Measurements from ENCODE around the gene MPHOSPH8. TPM values are rescaled to one million over a fixed set of nuclear protein-coding genes. Genes with fewer than 3 reads are reported as not detected.

The MPHOSPH8 gene
- polyA plus RNA-seq, 3 donors = 2.1 to 13.5 (median 5.3) TPM

GRCh38 chr13:19624265-19624664, 9.2 kb upstream of the MPHOSPH8 start:
- no peaks in the 10 kb centered on the region for H3K4me1 ChIP-seq (ENCODE audit: control insufficient read depth in 1 of 2, insufficient read depth in 2 of 2, low read length in 2 of 2)
- Mint-ChIP-seq H3K9me3 (no peaks in the 10 kb centered on the region), H3K27ac (no peak overlapping the region), H3K36me3 (no peaks in the 10 kb centered on the region), H3K4me3 (no peak overlapping the region), H3K27me3 (ENCODE audit: low read depth in 3 of 3) (peaks cover 3 to 9% (median 8%) of the 10 kb centered on the region in 3 donors), H3K4me1 (peaks cover 6% of the 10 kb centered on the region)
- no peak overlapping the region for H3K4me3 ChIP-seq (replicated peaks in 1 of 3; ENCODE audit: low read depth in 2 of 3, low read length in 3 of 3)
- H3K27me3 ChIP-seq (ENCODE audit: control insufficient read depth in 2 of 2, insufficient read depth in 2 of 2, low read length in 2 of 2) = no peaks in the 10 kb centered on the region
- no peak overlapping the region for H2AFZ ChIP-seq (ENCODE audit: insufficient read depth, low read depth, low read length, poor library complexity, severe bottlenecking)
- H4K20me1 ChIP-seq (ENCODE audit: insufficient read depth, low read length) = no peaks in the 10 kb centered on the region
- H3K9ac ChIP-seq (ENCODE audit: insufficient read depth, low read length, poor library complexity, severe bottlenecking) = no peak overlapping the region
- H3K4me2 ChIP-seq (replicated peaks; ENCODE audit: extremely low read depth, low read length, poor library complexity, severe bottlenecking) = no peak overlapping the region
- intact Hi-C loops (cut with micrococcal nuclease) = no loop called here
- DNase-seq = no peak
- no CpG with 5 or more reads among the region's 2 CpGs for WGBS (ENCODE audit: insufficient coverage)
- TF ChIP-seq CTCF (IDR thresholded peaks at IDR 0.05) = no peak
- H3K36me3 ChIP-seq (replicated peaks in 1 of 2; ENCODE audit: control insufficient read depth in 1 of 2, insufficient read depth in 2 of 2, low read length in 2 of 2) = no peaks in the 10 kb centered on the region
- H3K27ac ChIP-seq (ENCODE audit: low read depth in 1 of 2, low read length in 2 of 2) = no peak overlapping the region
- no peaks in the 10 kb centered on the region for H3K9me3 ChIP-seq (replicated peaks in 1 of 2; ENCODE audit: control insufficient read depth in 1 of 2, insufficient read depth in 1 of 2, low read length in 2 of 2)
- H3K79me2 ChIP-seq (ENCODE audit: insufficient read depth, low read length) = no peaks in the 10 kb centered on the region

- Mint-ChIP-seq H3K9me3 (peaks cover 10 to 15% (median 13%) of the 10 kb centered on the region in 7 donors), H3K4me1 (peaks cover 22% of the 10 kb centered on the region), H3K36me3 (peaks cover 1 to 5% of the 10 kb centered on the region in 2 donors), H3K4me3 (peak overlapping the region; percentile 100), H3K27me3 (ENCODE audit: low read depth in 3 of 3) (no peaks in the 10 kb centered on the region), H3K27ac (peak overlapping the region; percentile 84 to 100 (median 98))
- intact Hi-C loops (cut with micrococcal nuclease) = loop anchor here in 1 of 2 donors (5.0 kb wide), 2 partner anchors 149 to 229 kb away; partner anchors contain the start of genes PSPC1 and ZMYM5
- Histone ChIP-seq H3K4me2 (replicated peaks; ENCODE audit: extremely low read depth, low read length, poor library complexity, severe bottlenecking) (peak overlapping the region; percentile 85), H3K27ac (ENCODE audit: low read depth in 1 of 2, low read length in 2 of 2) (peak overlapping the region; percentile 59 to 96), H4K20me1 (ENCODE audit: insufficient read depth, low read length) (peaks cover 22% of the 10 kb centered on the region), H3K4me1 (ENCODE audit: control insufficient read depth in 1 of 2, insufficient read depth in 2 of 2, low read length in 2 of 2) (peaks cover 21 to 23% of the 10 kb centered on the region in 2 donors), H3K79me2 (ENCODE audit: insufficient read depth, low read length) (peaks cover 44% of the 10 kb centered on the region), H3K36me3 (replicated peaks in 1 of 2; ENCODE audit: control insufficient read depth in 1 of 2, insufficient read depth in 2 of 2, low read length in 2 of 2) (peaks cover 3 to 8% of the 10 kb centered on the region in 2 donors), H3K9ac (ENCODE audit: insufficient read depth, low read length, poor library complexity, severe bottlenecking) (peak overlapping the region; percentile 87), H3K4me3 (replicated peaks in 1 of 3; ENCODE audit: low read depth in 2 of 3, low read length in 3 of 3) (peak overlapping the region; percentile 70 to 89 (median 81)), H2AFZ (ENCODE audit: insufficient read depth, low read depth, low read length, poor library complexity, severe bottlenecking) (peak overlapping the region; percentile 96), H3K9me3 (replicated peaks in 1 of 2; ENCODE audit: control insufficient read depth in 1 of 2, insufficient read depth in 1 of 2, low read length in 2 of 2) (peaks cover 0 to 9% of the 10 kb centered on the region in 2 donors), H3K27me3 (ENCODE audit: control insufficient read depth in 2 of 2, insufficient read depth in 2 of 2, low read length in 2 of 2) (no peaks in the 10 kb centered on the region)
- DNase-seq = no peak
- no peak for TF ChIP-seq CTCF (IDR thresholded peaks at IDR 0.05)
- under 1% methylated on average over 17 of the region's 25 CpGs for WGBS (ENCODE audit: insufficient coverage)
Measured at GRCh38 chr13:19632915-19633478, 462 bp upstream of the MPHOSPH8 start.

Data from CD14-positive monocyte (primary cell).